GM06990 (cell line): Measurements from ENCODE around the gene CRISPLD2.
A peak's percentile ranks its signal among the peaks of the same experiment; 100 is the strongest.

ENCODE experiments used
- DNase-seq: peaks from one replicate; pipeline ENCODE4 v3.0.0-alpha.2; 2011; ENCODE audit not compliant: insufficient read length; ENCODE audit errors: extremely low read depth
- H3K27me3 ChIP-seq: replicated peaks from 2 replicates; pipeline ENCODE4 v1.6.0; 2011; ENCODE audit warnings: low read length; ENCODE audit not compliant: control insufficient read depth, insufficient read depth
- H3K36me3 ChIP-seq: 2 replicates; pipeline ENCODE4 v1.5.1; 2011; ENCODE audit warnings: low read length; ENCODE audit not compliant: control insufficient read depth, insufficient read depth
- H3K4me3 ChIP-seq: replicated peaks from 2 replicates; pipeline ENCODE4 v1.5.1; 2011; ENCODE audit warnings: low read depth, mild to moderate bottlenecking, control low read depth, low read length
- CTCF ChIP-seq: IDR thresholded peaks from 2 replicates; pipeline ENCODE4 v1.5.1; 2011; ENCODE audit warnings: low read length, control low read depth, mild to moderate bottlenecking, inconsistent platforms; ENCODE audit not compliant: insufficient read depth, poor library complexity, severe bottlenecking

Gene CRISPLD2

GRCh38 chr16:84922351-84923120, 102.8 kb downstream of the CRISPLD2 start:
- Histone ChIP-seq H3K36me3 (no peaks in the 10 kb centered on the region), H3K27me3 (peaks cover 4% of the 10 kb centered on the region; the same call in 1 of the 2 replicates), H3K4me3 (no peak overlapping the region)
- no peak for DNase-seq
- TF ChIP-seq CTCF, result no peak

- Histone ChIP-seq H3K36me3 (no peaks in the 10 kb centered on the region), H3K27me3 (no peaks in the 10 kb centered on the region; the same call in none of the 2 replicates), H3K4me3 (no peak overlapping the region)
- TF ChIP-seq CTCF, result no peak
- no peak for DNase-seq
Observed at GRCh38 chr16:84924331-84925091, 104.7 kb downstream of the CRISPLD2 start.

GRCh38 chr16:84925092-84925772, 105.4 kb downstream of the CRISPLD2 start:
- no peaks in the 10 kb centered on the region for H3K36me3 ChIP-seq
- DNase-seq, result no peak
- no peak overlapping the region for H3K4me3 ChIP-seq
- H3K27me3 ChIP-seq, result no peaks in the 10 kb centered on the region; the same call in none of the 2 replicates
- peak; percentile 86 for TF ChIP-seq CTCF

- Histone ChIP-seq H3K27me3 (no peaks in the 10 kb centered on the region; the same call in none of the 2 replicates), H3K36me3 (no peaks in the 10 kb centered on the region), H3K4me3 (no peak overlapping the region)
- DNase-seq, result no peak
- no peak for TF ChIP-seq CTCF
Observed at GRCh38 chr16:84925773-84926372, 106.1 kb downstream of the CRISPLD2 start.

GRCh38 chr16:84926462-84926861, 106.7 kb downstream of the CRISPLD2 start:
- TF ChIP-seq CTCF, result no peak
- no peak overlapping the region for H3K4me3 ChIP-seq
- DNase-seq, result no peak
- H3K36me3 ChIP-seq, result no peaks in the 10 kb centered on the region
- no peaks in the 10 kb centered on the region; the same call in none of the 2 replicates for H3K27me3 ChIP-seq
